ENCODE measurements around the gene ELFN2.

DNA sequence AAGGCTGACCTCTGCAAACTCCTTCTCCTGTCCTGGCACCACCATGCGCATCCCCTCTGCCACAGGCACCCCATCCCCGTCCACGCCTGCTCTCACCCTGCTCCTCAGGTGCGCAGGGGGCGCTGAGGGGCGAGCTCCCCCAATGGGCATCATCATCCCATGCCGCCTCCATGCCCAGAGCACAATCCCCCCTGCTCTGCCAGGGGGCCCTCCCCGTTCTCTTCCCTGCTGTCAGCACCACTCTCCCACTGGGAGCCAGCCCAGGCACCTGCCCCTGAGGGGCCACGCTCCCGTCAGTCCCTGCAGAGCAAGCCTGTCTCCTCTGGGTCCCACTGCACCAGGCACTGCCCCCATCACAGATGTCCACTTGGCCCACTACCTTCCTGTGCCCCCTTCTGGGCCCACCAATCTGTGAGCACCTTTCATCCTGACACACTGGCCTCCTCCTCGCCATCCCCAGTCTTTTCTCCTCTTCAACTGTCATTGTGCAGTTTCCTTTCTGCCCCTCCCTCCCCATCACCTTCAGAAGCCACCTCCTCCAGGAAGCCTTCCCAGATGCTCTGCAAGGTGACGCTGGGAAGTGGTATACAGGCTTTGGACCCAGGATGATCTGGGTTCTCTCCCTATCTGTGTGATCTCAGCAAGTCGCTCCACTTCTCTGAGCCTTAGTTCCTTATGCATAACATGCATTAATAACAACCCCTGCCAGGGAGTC, 82.4 kb downstream of the ELFN2 start:
- TF ChIP-seq CTCF (IDR thresholded peaks at IDR 0.05; ENCODE audit: low read depth, low read length, missing input control) (no peak), FOXA1 (IDR thresholded peaks at IDR 0.05) (no peak), YY1 (IDR thresholded peaks at IDR 0.05) (no peak), SP1 (IDR thresholded peaks at IDR 0.05) (no peak), MAX (IDR thresholded peaks at IDR 0.05) (no peak), GABPA (IDR thresholded peaks at IDR 0.05 in 1 of 2, conservative IDR thresholded peaks at IDR 0.05 in 1 of 2) (no peak), TAF1 (conservative IDR thresholded peaks at IDR 0.05) (no peak), JUND (IDR thresholded peaks at IDR 0.05) (no peak), RXRA (IDR thresholded peaks at IDR 0.05) (no peak)
- TF ChIP-seq, protein P1, sequence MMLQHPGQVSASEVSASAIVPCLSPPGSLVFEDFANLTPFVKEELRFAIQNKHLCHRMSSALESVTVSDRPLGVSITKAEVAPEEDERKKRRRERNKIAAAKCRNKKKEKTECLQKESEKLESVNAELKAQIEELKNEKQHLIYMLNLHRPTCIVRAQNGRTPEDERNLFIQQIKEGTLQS (IDR thresholded peaks at IDR 0.05) = no peak
- TF ChIP-seq, protein P2, sequence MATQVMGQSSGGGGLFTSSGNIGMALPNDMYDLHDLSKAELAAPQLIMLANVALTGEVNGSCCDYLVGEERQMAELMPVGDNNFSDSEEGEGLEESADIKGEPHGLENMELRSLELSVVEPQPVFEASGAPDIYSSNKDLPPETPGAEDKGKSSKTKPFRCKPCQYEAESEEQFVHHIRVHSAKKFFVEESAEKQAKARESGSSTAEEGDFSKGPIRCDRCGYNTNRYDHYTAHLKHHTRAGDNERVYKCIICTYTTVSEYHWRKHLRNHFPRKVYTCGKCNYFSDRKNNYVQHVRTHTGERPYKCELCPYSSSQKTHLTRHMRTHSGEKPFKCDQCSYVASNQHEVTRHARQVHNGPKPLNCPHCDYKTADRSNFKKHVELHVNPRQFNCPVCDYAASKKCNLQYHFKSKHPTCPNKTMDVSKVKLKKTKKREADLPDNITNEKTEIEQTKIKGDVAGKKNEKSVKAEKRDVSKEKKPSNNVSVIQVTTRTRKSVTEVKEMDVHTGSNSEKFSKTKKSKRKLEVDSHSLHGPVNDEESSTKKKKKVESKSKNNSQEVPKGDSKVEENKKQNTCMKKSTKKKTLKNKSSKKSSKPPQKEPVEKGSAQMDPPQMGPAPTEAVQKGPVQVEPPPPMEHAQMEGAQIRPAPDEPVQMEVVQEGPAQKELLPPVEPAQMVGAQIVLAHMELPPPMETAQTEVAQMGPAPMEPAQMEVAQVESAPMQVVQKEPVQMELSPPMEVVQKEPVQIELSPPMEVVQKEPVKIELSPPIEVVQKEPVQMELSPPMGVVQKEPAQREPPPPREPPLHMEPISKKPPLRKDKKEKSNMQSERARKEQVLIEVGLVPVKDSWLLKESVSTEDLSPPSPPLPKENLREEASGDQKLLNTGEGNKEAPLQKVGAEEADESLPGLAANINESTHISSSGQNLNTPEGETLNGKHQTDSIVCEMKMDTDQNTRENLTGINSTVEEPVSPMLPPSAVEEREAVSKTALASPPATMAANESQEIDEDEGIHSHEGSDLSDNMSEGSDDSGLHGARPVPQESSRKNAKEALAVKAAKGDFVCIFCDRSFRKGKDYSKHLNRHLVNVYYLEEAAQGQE (IDR thresholded peaks at IDR 0.05) = no peak

Measured in liver (tissue), 3 donors.